ENCODE results near the gene XXYLT1.
A peak's percentile ranks its signal among the peaks of the same experiment; 100 is the strongest.

The XXYLT1 gene

GRCh38 chr3:195266428-195266827, 4.5 kb downstream of the XXYLT1 start:
- no peak for DNase-seq

DNA sequence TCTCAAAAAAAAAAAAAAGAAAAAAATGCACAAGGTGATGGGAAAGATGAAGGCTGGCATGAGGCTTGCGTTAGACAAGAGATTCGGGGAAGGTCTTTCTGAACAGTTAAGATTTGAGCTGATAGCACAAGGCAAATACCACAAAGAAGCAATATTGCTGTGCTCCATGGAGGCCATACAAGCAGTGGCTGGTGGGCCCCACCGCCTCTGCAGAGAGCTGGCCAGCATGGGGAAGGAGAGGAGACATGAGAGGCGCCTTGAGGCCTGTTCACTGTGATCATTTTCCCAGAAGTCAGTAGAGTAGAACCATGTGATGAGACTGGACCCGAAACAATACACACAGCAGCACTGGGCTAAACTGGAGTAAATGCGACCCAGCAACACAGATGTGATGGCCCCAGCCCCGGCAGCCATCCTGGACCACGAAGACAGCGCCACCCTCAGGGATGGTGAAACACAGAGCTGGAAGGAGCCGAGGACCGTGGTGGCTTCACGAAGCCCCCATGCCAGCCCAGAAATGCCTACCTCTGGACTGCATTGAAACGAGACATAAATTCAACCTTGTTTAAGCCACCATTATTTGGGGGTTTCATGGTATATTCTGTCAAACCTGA, 5.5 kb downstream of the XXYLT1 start:
- DNase-seq, result no peak

DNA sequence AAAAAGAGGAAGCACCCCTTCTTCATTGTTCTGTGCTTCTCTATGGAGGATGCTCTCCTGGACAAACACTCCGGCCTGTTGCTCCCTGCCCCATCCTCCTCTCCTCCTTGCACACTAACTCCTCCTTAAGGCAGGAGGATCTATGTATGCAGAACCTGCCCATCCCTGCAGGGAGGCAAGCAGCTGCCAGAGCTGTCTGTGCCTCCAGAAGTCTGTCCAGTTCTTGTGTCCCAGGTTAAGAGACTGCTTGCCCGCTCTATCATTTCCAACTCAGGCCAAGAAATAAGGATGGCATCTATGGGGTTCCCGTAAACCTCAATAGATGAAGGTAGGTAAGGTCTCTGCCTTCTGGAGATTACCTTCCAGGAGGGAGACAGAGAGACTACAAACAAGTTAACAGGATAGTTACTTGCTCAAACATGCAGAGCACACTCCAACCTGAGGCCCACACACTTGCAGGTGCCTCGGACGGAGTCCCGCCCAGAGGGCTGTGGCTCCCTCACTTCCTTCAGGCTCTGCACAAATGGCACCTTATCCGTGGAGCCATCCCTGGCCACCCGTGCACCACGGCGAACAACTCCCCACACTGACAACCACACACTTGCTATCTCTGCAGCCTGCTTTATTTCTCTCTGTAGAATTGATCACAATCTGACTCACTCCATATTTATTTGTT, 6.9 kb downstream of the XXYLT1 start:
- no peak for DNase-seq

- no peak for DNase-seq
These were observed 7.6 kb downstream of the XXYLT1 start for GRCh38 chr3:195263193-195263924.

GRCh38 chr3:195261925-195262324, 9.0 kb downstream of the XXYLT1 start:
- no peak for DNase-seq

DNA sequence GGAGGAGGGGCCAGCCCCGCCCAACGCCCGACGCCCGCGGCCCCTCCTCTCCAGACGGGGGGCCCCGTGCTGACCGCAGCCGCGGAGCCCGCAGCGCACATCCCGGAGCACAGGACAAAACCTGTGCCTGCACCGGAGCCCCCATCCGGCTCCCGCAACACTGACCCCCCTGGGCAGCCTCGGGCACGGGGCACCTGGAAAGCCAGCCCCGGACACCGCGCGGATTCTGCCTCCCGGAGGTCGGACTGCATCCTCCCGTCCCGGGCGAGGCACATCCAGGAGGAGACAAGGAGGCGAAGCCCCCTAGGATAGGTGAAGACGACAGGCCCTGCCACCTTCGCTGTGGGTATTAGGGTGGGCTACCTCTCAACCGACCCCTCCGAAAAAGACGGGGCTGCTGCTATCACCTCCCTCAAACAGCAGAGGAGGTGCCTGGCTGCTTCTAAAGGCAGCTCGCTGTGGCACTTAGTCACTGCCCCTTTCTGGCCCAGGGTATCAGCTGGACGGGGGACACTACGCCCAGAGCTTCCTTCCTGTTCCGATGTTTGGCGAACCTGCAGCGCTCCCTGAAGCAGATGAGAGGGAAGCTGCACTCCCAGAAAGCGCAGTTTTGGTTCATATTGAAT, 10.6 kb downstream of the XXYLT1 start:
- peak; percentile 69 for DNase-seq

- peak; percentile 75 for DNase-seq
These were observed 11.3 kb downstream of the XXYLT1 start for GRCh38 chr3:195259475-195260279.

GRCh38 chr3:195259154-195259474, 11.8 kb downstream of the XXYLT1 start:
- no peak for DNase-seq

DNA sequence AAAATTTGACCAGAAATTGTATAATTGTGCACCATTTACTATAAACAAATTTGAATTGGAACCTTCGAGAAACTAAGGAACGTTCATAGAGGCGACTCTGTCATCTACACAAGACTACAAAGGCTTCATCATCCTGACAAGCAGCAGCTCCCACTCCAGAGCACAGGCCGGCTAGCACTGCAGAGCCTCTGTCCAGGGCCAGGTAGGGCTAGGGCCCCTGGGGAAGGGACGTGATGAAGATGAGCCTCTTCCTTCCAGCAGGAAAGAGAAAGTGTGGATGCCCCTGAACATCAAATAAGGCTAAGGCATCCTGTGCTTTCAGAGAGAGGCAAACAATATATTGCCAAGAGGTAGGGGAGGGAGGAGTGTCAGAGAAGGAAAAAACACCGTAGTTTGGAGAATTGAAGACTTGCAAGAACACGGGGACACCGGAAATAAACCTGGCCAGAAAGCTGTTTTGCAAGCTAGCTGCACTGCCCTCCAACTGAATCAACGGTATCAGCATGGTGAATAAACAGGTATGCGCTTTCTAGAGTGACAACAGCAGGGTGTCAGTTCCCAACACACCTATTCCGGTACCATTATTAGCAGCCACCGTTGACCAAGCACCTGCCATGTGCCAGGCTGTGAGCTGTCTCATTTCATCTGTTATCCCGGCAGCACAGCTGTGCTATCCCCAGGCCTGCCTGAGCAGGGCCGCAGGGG, 12.4 kb downstream of the XXYLT1 start:
- peak; percentile 57 for DNase-seq

DNA sequence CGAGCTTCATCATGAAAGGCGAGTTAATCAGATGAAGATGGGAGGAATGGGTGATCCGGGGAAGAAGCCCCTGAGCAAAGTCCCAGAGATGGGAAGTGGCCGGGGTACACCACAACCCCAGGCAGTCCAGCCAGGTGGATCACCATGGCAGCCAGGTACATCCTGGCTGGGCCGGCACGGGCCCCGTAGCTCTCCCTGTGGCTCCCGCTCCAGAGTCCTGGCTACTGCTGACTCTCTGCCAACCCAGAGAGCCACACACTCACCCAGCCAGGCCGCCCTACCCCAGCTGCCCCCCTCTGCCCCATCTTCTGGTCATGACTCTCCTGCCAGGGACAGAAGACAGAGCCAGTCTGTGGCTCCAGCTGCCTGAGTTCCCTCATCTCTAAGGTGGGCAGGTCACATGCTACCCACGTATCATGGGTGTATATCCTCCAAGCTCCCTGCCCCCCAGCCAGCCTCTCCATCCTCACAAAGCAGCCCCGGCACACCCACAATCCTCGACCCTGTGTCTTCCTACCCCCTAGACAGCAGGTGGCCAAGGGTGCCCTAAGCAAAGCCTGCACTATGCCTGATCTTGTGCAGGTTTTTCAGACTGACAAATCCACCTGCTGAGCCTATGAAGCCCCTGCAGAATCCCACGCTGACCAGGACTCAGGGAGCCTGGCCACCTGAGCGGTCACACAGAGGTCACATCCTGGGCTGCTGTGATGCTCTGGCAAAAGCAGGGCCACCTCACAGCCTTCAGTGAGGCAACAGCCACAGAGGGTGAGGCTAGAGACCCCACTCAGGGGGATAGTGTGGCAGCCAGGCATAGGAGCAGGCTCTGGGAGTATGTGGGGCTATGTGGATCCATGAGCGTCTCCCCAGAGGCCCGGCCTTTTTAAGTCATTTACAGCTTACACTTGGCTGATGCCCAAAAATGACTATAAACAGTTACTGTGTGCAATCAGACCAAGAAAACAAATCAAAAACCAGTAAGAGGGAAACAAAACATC, 13.2 kb downstream of the XXYLT1 start:
- DNase-seq, result no peak

- no peak for DNase-seq
These were observed 14.1 kb downstream of the XXYLT1 start for GRCh38 chr3:195256639-195257453.

- DNase-seq, result no peak
These were observed 15.1 kb downstream of the XXYLT1 start for GRCh38 chr3:195255571-195256501.

DNA sequence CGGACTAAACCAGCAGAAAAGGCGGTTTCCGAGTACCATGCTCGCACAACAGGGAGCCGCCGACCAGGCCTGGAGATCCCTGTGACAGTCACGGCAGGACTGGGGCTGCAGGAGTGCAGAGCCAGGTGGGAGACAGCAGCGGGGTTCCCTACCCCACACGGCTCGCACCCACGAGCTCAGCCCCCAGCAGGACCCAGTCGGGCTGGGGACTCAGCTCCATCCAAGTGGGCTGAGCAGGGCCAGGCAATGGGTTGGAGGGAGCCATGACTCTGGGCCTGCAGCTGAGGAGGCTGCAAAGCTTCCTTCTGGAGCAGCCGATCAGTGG, 15.8 kb downstream of the XXYLT1 start:
- DNase-seq, result no peak

GRCh38 chr3:195254454-195255175, 16.3 kb downstream of the XXYLT1 start:
- no peak for DNase-seq

- DNase-seq, result no peak
These were observed 17.0 kb downstream of the XXYLT1 start for GRCh38 chr3:195253923-195254432.

GRCh38 chr3:195251336-195252065, 19.5 kb downstream of the XXYLT1 start:
- DNase-seq, result no peak

DNA sequence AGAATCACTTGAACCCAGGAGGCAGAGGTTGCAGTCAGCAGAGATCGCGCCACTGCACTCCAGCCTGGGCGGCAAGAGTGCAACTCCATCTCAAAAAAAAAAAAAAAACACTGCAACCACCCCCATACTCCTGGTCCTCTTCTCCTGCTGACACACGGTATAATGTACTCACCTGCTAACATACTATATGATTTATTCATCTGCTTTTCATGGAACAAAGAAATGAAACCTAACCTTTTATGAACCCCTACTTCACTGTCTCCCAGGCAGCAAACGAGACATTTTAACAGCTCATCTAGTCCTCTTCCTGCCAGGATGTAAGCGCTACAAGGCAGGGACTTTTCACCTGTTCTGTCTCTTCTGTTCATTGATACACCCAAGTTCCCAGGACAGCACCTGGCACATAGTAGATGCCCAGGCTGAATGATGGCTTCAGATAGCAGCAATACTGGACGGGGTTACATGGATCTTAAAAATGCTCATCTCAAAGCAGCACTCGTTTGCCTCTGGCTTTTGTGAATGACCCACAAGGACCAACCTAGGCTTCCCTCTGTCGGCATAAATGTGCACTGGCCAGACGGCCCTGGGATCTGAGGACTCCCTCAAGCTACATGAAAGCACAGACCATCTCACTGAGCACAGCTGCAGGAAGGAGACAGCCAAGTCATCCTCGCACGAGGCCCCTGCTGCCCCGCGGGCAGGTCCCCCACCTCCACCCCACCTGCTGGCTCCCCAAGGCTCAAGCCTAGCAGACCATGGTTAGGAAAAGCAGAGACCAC, 20.3 kb downstream of the XXYLT1 start:
- peak; percentile 82 for DNase-seq
